RCC 7860 (cell line): ENCODE results near the gene FDXR.

Source experiments
- DNase-seq: peaks from one replicate; pipeline ENCODE4 v3.0.0-alpha.2; 2015; ENCODE audit warnings: low spot score
- FAIRE-seq: peaks from 2 replicates; lab custom pipeline; 2012; peaks lifted over from hg19 to GRCh38; lab: Jason Lieb, UNC

FDXR gene

DNA sequence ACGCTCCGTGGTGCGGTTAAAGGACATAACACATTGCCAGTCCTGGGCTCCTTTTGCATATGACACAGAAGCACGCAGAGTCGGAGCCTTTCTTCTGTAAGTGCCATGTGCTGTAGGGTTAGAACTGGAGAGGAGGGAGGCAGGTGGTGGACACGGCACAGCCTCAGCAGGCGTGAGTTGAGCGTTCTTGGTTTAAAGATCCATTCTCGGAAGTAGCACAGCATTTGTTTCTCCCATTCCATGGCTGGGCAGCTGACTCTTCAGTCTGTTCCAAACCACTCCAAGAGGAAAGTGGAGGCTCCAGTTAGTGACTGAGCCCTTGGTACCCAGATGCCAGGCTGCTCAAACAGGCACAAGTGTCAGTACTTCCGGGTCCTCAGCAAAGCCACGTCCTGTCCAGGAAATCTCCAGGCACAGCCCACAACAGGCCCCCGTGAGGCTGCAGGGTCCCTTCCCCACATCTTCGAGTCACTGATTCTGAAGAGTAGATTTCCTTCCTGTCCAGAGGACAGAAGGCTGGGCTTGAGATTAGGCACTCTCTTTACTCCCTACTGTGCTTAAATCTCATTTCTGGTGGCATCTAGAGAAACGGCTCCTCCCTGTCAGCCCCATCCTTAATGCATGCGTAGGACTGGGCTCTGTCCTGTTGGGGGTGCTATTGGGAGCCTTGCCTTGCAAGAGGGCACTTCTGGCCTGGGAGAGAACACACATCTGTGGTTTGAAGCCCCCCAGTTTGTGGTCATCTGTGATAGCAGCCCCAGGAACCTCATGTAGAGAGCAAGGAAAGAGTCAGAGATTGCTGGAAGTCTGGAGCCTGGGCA, 57.0 kb downstream of the FDXR start:
- FAIRE-seq = no peak
- DNase-seq = no peak

DNA sequence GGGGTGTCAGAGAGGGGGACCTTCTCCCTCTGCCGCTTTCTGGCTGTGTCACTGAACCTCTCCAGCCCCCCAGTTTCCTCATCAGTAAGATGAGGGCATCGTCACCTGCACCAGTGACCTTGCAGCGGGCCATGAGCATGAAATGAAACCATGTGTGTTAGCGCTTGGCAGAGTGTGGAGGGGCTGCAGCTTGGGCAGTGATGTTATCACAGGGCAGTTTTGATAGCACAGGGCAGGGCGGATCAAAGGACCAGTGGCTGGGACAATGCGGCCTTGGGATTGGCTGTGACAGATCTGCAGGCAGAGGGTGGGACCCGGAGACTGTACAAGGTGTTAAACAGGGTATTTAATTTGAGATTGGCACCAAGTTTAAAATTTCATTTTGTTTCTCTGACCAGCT, 57.7 kb downstream of the FDXR start:
- DNase-seq = no peak
- FAIRE-seq = no peak

DNA sequence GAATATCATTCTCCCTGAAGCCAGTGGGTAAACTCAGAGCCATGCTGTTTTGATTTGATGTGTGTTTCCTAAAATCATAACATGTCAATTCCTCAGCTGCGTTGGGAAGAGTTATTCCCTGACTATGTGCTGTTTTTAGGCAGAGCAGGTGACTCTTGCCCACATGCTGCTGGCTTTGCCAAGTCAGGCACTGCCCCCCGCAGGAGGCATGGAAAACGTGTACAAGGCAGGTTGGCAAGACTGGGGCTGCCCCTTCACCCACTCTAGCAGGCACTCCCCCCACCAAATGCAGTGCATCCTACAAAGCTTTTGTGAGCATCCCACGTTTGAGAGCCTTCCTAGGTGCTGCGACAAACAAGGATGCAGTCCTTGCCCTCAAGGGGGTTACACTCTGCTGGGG, 58.3 kb downstream of the FDXR start:
- FAIRE-seq (no peak), DNase-seq (no peak)
